SK-N-SH (cell line): ENCODE results near the gene SH3D19. TPM values are rescaled to one million over a fixed set of nuclear protein-coding genes. Genes with fewer than 3 reads are reported as not detected.
"Not testable (repeated sequence)": the region's sequence is repeated elsewhere in the genome, so short reads cannot be mapped to it uniquely, and the experiment has no call there.

Source experiments
- CTCF ChIA-PET: fragments of 300-600, 350-600 bp; formaldehyde crosslinking; extraction: SDS; loops from one replicate; lab custom pipeline; 2021; lab: Yijun Ruan, JAX
- POLR2A ChIA-PET: fragments of 350-600 bp; sonication (Branson Sonifier 250); formaldehyde crosslinking; extraction: SDS; loops from one replicate; lab custom pipeline; 2020; ENCODE audit warnings: antibody characterized with exemption, inconsistent platforms; lab: Yijun Ruan, JAX
- DNase-seq: peaks from one replicate; pipeline ENCODE4 v3.0.0; 2012
- H2AFZ ChIP-seq: fragments of 200-600 bp; sonication (generic); 2 replicates; pipeline ENCODE4 v1.8.1; 2016; ENCODE audit warnings: antibody characterized with exemption, mild to moderate bottlenecking, low read depth
- H3F3A ChIP-seq: fragments of 200-600 bp; sonication (generic); replicated peaks from 2 replicates; pipeline ENCODE3; 2016; ENCODE audit warnings: antibody characterized with exemption, mild to moderate bottlenecking; ENCODE audit not compliant: insufficient read depth
- H3K27ac ChIP-seq, 2 experiments: fragments of 200-500 bp in 1 of 2; fragments of 200-600 bp in 1 of 2; sonication (Bioruptor generic) in 1 of 2; sonication (generic), shearing (Covaris generic) in 1 of 2; 2 replicates each; pipeline versions ENCODE4 v1.5.1 to v1.6.1; 2014 to 2016; ENCODE audit warnings: low read depth in 2 of 2, inconsistent platforms in 1 of 2, low read length in 1 of 2, mild to moderate bottlenecking in 1 of 2, mixed read lengths in 1 of 2
- H3K27me3 ChIP-seq: fragments of 200-600 bp; sonication (generic), shearing (Covaris generic); 2 replicates; pipeline ENCODE4 v1.6.1; 2016; ENCODE audit warnings: mixed run types; ENCODE audit not compliant: insufficient read depth
- H3K36me3 ChIP-seq, 2 experiments: fragments of 200-500 bp in 1 of 2; fragments of 200-600 bp in 1 of 2; sonication (Bioruptor generic) in 1 of 2; sonication (generic) in 1 of 2; replicated peaks in 1 of 2; 2 replicates each; pipeline versions ENCODE3 to v1.5.1; 2014 to 2016; ENCODE audit warnings: low read length in 1 of 2, mild to moderate bottlenecking in 1 of 2; ENCODE audit not compliant: insufficient read depth in 2 of 2, control insufficient read depth in 1 of 2
- H3K4me1 ChIP-seq, 2 experiments: fragments of 200-500 bp in 1 of 2; fragments of 200-600 bp in 1 of 2; sonication (Bioruptor generic) in 1 of 2; sonication (generic), shearing (Covaris generic) in 1 of 2; 2 replicates each; pipeline versions ENCODE4 v1.5.1 to v1.6.1; 2014 to 2016; ENCODE audit warnings: low read depth in 1 of 2, low read length in 1 of 2, mixed run types in 1 of 2; ENCODE audit not compliant: insufficient read depth in 2 of 2, control insufficient read depth in 1 of 2
- H3K4me2 ChIP-seq: fragments of 200-600 bp; sonication (generic), shearing (Covaris generic); 2 replicates; pipeline ENCODE4 v1.6.1; 2017; ENCODE audit warnings: mixed run types
- H3K4me3 ChIP-seq, 2 experiments: fragments of 200-500 bp in 1 of 2; fragments of 200-600 bp in 1 of 2; sonication (Bioruptor generic) in 1 of 2; sonication (generic), shearing (Covaris generic) in 1 of 2; 2 replicates each; pipeline versions ENCODE4 v1.5.1 to v1.8.1; 2014 to 2016; ENCODE audit warnings: low read depth in 2 of 2, inconsistent platforms in 1 of 2, low read length in 1 of 2, mild to moderate bottlenecking in 1 of 2, mixed read lengths in 1 of 2, moderate library complexity in 1 of 2
- H3K79me2 ChIP-seq: fragments of 200-600 bp; sonication (generic); 2 replicates; pipeline ENCODE4 v1.8.1; 2017; ENCODE audit warnings: mild to moderate bottlenecking; ENCODE audit not compliant: insufficient read depth
- H3K9ac ChIP-seq: fragments of 200-600 bp; sonication (generic); 2 replicates; pipeline ENCODE4 v1.6.1; 2017; ENCODE audit warnings: mixed run types
- H3K9me2 ChIP-seq: fragments of 200-600 bp; sonication (generic); 2 replicates; pipeline ENCODE4 v1.6.1; 2017; ENCODE audit warnings: mixed run types
- H3K9me3 ChIP-seq: fragments of 200-600 bp; sonication (generic); 2 replicates; pipeline ENCODE4 v1.6.1; 2017; ENCODE audit warnings: mixed run types, mild to moderate bottlenecking, moderate library complexity
- H4K20me1 ChIP-seq: fragments of 200-600 bp; sonication (generic); 2 replicates; pipeline ENCODE4 v1.6.1; 2017; ENCODE audit warnings: mild to moderate bottlenecking, mixed run types; ENCODE audit not compliant: insufficient read depth
- CTCF ChIP-seq: fragments of 200-600 bp; sonication (generic); IDR thresholded peaks from 2 replicates; pipeline ENCODE4 v1.6.1; 2017; ENCODE audit warnings: antibody characterized with exemption, mild to moderate bottlenecking, moderate library complexity
- ELF1 ChIP-seq: IDR thresholded peaks from 2 replicates; pipeline ENCODE4 v1.4.0; 2012
- EP300 ChIP-seq, 2 experiments: IDR thresholded peaks; 2 replicates each; pipeline versions ENCODE4 v1.4.0 to v1.6.1; 2012; ENCODE audit warnings: borderline replicate concordance in 1 of 2, low read depth in 1 of 2, low read length in 1 of 2
- FOXM1 ChIP-seq: IDR thresholded peaks from 2 replicates; pipeline ENCODE4 v1.4.0; 2012; ENCODE audit warnings: low read depth, mild to moderate bottlenecking
- GATA2 ChIP-seq: sonication (generic); formaldehyde crosslinking; IDR thresholded peaks from 2 replicates; pipeline ENCODE4 v1.5.0; 2020; ENCODE audit warnings: mild to moderate bottlenecking, missing genetic modification reagents
- MEF2A ChIP-seq: IDR thresholded peaks from 2 replicates; pipeline ENCODE4 v1.4.0; 2012; ENCODE audit warnings: low read depth, borderline replicate concordance
- MXI1 ChIP-seq: IDR thresholded peaks from 2 replicates; pipeline ENCODE4 v1.6.1; 2012; ENCODE audit warnings: mild to moderate bottlenecking, low read depth, low read length, improper control_type of control experiment
- NFIC ChIP-seq: IDR thresholded peaks from 2 replicates; pipeline ENCODE4 v1.4.0; 2012; ENCODE audit warnings: borderline replicate concordance
- NRF1 ChIP-seq: IDR thresholded peaks from 2 replicates; pipeline ENCODE4 v1.6.1; 2012; ENCODE audit warnings: low read depth, mild to moderate bottlenecking, low read length
- RFX5 ChIP-seq: IDR thresholded peaks from 2 replicates; pipeline ENCODE4 v1.6.1; 2012; ENCODE audit warnings: mild to moderate bottlenecking, improper control_type of control experiment, low read length
- SIN3A ChIP-seq: IDR thresholded peaks from 2 replicates; pipeline ENCODE4 v1.6.1; 2012; ENCODE audit warnings: low read depth, mild to moderate bottlenecking, low read length, moderate library complexity, borderline replicate concordance
- SMC3 ChIP-seq: IDR thresholded peaks from 2 replicates; pipeline ENCODE4 v1.6.1; 2012; ENCODE audit warnings: low read depth, low read length, improper control_type of control experiment
- TCF12 ChIP-seq: IDR thresholded peaks from 2 replicates; pipeline ENCODE4 v1.4.0; 2012
- USF1 ChIP-seq: IDR thresholded peaks from 2 replicates; pipeline ENCODE4 v1.4.0; 2012; ENCODE audit warnings: low read depth, borderline replicate concordance
- USF2 ChIP-seq: fragments of 150-350 bp; IDR thresholded peaks from 2 replicates; pipeline ENCODE4 v1.6.1; 2017; ENCODE audit warnings: antibody characterized with exemption, low read length, low read depth, borderline replicate concordance
- ZBTB33 ChIP-seq: IDR thresholded peaks from 2 replicates; pipeline ENCODE4 v1.4.0; 2012; ENCODE audit warnings: low read depth, borderline replicate concordance
- WGBS: methylation state at CpG from one replicate; pipeline ENCODE4 v1.1.6; 2017; ENCODE audit warnings: low lambda C conversion rate; 5-methylcytosine and 5-hydroxymethylcytosine counted together
- polyA plus RNA-seq, 3 experiments: library from polyadenylated mRNA; depleted of rRNA; stranded (reverse); fragments of >200 nt; gene quantifications; 2 replicates each; pipeline ENCODE4 v1.2.3, GENCODE V29; 2012

Gene SH3D19
- polyA plus RNA-seq, 1 of the 3 experiments (the other 2 are of a cell fraction) = 7.1 TPM

GRCh38 chr4:151257704-151258103 is 67.7 kb downstream of the SH3D19 start (continued):
- no peak for TF ChIP-seq ZBTB33

- Histone ChIP-seq H3K9ac (no peak overlapping the region), H3F3A (no peaks in the 10 kb centered on the region), H3K4me3 (no peak overlapping the region), H3K4me1 (peaks cover 0 to 10% of the 10 kb centered on the region in 2 experiments; a peak in 1 of 4 replicates), H4K20me1 (no peaks in the 10 kb centered on the region), H3K9me3 (no peaks in the 10 kb centered on the region), H3K4me2 (no peak overlapping the region), H3K9me2 (no peaks in the 10 kb centered on the region), H3K27ac (no peak overlapping the region), H3K27me3 (no peaks in the 10 kb centered on the region), H3K36me3 (peaks cover 0 to 3% of the 10 kb centered on the region in 2 experiments), H3K79me2 (peaks cover 11% of the 10 kb centered on the region), H2AFZ (no peak overlapping the region)
- CTCF ChIA-PET = no interaction called here
- TF ChIP-seq CTCF (no peak), FOXM1 (no peak), MEF2A (no peak), TCF12 (no peak), NFIC (no peak), MXI1 (no peak), USF2 (no peak), ZBTB33 (no peak), EP300 (IDR thresholded peaks at IDR 0.05; ENCODE audit: borderline replicate concordance in 1 of 2, low read depth in 1 of 2, low read length in 1 of 2) (no peak), ELF1 (no peak), USF1 (no peak), SIN3A (no peak), NRF1 (no peak), GATA2 (CRISPR knock-in tag) (no peak), SMC3 (no peak), RFX5 (no peak)
- no peak for DNase-seq
- WGBS = 89% methylated on average over 2 of the region's 2 CpGs
- POLR2A ChIA-PET = no interaction called here
Observed at GRCh38 chr4:151256134-151256533, 69.3 kb downstream of the SH3D19 start.

GRCh38 chr4:151255680-151256079 is 69.7 kb downstream of the SH3D19 start:
- CTCF ChIA-PET, H3K79me2 ChIP-seq, H3K27ac ChIP-seq, H3F3A ChIP-seq, H4K20me1 ChIP-seq, H3K4me3 ChIP-seq, H3K9me3 ChIP-seq, H3K9me2 ChIP-seq, H3K27me3 ChIP-seq, H2AFZ ChIP-seq, H3K9ac ChIP-seq, H3K4me2 ChIP-seq, POLR2A ChIA-PET, H3K36me3 ChIP-seq, DNase-seq: not testable (repeated sequence)
- H3K4me1 ChIP-seq = peaks cover 0 to 10% of the 10 kb centered on the region in 2 experiments; a peak in 1 of 4 replicates
- 98% methylated on average over 11 of the region's 17 CpGs for WGBS
